Measurements from ENCODE around the gene ABCB9. TPM values are rescaled to one million over a fixed set of nuclear protein-coding genes. Genes with fewer than 3 reads are reported as not detected.

Gene ABCB9
- total RNA-seq, 1 donor from 2014 or later: 19.6 TPM

DNA sequence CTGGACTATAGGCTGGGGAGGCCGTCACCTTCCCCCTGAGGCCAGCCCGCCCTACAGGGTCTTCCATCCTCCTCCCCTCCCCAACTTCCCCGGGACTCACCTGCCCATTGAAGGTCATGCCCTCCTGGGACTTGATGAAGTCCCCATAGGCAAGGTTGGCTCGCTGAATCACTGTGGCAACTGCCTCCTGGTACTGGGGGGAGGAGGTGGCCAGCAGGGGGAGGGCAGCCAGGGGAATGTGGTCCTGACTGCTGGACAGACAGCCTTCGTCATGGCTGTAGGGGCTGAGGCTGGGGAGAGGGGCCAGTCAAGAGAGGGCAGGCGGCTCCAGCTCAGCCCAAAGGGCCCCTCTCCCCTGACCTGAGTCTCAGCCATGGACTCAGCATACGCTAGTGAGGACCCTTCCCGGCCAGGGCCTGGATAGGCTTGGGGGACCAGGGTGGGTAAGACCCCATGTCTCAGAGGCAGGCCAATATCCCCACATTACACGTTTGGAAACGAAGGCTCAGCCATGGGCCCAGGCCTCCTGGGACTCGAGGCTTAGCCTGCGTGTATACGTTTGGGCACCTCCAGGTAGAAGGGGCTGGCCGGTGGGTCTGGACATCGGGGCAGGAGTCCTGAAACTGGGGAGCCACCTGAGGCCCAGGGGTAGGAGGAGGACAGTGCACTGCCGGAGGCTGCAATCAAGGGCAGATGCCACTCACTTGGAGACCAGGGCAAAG, 30.5 kb upstream of the ABCB9 start:
- H3K9me3 ChIP-seq: no peaks in the 10 kb centered on the region
- intact Hi-C loops (cut with DNase I): no loop called here
- no peak overlapping the region for H3K27ac ChIP-seq
- no peak overlapping the region for H3K4me3 ChIP-seq
- no peaks in the 10 kb centered on the region for H3K27me3 ChIP-seq
- no peaks in the 10 kb centered on the region for H3K4me1 ChIP-seq
- TF ChIP-seq, protein P1, sequence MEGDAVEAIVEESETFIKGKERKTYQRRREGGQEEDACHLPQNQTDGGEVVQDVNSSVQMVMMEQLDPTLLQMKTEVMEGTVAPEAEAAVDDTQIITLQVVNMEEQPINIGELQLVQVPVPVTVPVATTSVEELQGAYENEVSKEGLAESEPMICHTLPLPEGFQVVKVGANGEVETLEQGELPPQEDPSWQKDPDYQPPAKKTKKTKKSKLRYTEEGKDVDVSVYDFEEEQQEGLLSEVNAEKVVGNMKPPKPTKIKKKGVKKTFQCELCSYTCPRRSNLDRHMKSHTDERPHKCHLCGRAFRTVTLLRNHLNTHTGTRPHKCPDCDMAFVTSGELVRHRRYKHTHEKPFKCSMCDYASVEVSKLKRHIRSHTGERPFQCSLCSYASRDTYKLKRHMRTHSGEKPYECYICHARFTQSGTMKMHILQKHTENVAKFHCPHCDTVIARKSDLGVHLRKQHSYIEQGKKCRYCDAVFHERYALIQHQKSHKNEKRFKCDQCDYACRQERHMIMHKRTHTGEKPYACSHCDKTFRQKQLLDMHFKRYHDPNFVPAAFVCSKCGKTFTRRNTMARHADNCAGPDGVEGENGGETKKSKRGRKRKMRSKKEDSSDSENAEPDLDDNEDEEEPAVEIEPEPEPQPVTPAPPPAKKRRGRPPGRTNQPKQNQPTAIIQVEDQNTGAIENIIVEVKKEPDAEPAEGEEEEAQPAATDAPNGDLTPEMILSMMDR (IDR thresholded peaks at IDR 0.05): no peak
- H3K36me3 ChIP-seq: peaks cover 8 to 9% of the 10 kb centered on the region in 2 donors
- DNase-seq (ENCODE audit: low spot score in 2 of 2): no peak

DNA sequence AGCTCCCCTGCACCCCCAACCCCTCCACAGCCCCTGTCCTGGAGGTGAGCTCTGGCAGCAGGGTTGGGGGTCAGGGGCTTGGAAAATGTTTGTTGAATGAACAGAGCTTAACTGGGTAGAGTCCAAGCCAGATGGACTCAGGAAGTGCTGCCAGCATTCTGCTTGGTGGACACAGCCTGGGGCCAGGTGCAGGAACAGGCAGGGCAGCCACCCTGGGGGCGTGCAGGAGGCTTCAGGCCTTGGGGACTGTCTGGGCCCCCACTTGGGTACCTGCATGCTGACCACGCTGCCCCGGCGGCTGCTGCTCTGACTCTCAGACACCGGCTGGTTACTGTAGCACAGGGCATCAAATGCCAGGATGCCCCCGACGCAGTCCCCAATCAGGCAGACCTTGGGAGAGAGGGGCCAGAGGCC, 29.9 kb upstream of the ABCB9 start:
- intact Hi-C loops (cut with DNase I): no loop called here
- no peak overlapping the region for H3K27ac ChIP-seq
- no peaks in the 10 kb centered on the region for H3K4me1 ChIP-seq
- no peaks in the 10 kb centered on the region for H3K9me3 ChIP-seq
- H3K36me3 ChIP-seq: peaks cover 8 to 9% of the 10 kb centered on the region in 2 donors
- no peaks in the 10 kb centered on the region for H3K27me3 ChIP-seq
- no peak overlapping the region for H3K4me3 ChIP-seq
- no peak for DNase-seq (ENCODE audit: low spot score in 2 of 2)
- TF ChIP-seq, protein P1 (IDR thresholded peaks at IDR 0.05): no peak

DNA sequence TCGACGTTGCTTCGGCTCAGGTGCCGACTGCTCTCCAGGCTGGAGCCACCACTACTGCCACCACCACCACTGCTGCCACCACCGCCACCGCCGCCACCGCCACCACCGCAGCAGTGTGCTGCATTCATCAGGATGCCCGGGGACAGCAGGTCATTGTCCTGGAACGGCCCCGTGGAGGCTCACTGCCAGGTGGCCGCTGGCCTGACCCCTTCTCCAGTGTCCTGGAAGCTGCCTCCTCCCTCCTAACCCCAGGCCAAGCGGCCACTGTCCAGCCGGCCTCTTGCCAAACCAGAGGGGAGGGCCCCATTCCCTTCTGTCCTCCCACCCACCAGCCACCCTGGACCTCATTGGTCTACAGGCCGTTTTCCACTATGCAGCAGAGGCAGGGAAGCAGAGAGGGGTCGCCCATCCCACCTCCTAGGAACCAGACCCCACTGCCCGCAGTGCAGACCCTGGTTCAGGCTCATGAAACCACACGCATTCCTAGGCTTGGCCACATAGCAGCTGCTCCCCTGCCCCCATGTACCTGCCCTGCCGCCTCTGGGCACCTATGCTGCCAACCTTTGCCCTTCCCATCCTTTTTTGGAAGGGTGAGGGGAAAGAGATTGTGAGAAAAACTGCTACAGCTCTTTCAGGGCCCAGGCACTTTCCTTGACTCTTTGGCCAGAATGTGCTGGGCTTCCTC, 29.4 kb upstream of the ABCB9 start:
- Histone ChIP-seq H3K4me1 (no peaks in the 10 kb centered on the region), H3K9me3 (no peaks in the 10 kb centered on the region), H3K27ac (no peak overlapping the region), H3K4me3 (no peak overlapping the region), H3K36me3 (peaks cover 8 to 9% of the 10 kb centered on the region in 2 donors), H3K27me3 (no peaks in the 10 kb centered on the region)
- intact Hi-C loops (cut with DNase I): no loop called here
- TF ChIP-seq, protein P1 (IDR thresholded peaks at IDR 0.05): no peak
- DNase-seq (ENCODE audit: low spot score in 2 of 2): no peak

DNA sequence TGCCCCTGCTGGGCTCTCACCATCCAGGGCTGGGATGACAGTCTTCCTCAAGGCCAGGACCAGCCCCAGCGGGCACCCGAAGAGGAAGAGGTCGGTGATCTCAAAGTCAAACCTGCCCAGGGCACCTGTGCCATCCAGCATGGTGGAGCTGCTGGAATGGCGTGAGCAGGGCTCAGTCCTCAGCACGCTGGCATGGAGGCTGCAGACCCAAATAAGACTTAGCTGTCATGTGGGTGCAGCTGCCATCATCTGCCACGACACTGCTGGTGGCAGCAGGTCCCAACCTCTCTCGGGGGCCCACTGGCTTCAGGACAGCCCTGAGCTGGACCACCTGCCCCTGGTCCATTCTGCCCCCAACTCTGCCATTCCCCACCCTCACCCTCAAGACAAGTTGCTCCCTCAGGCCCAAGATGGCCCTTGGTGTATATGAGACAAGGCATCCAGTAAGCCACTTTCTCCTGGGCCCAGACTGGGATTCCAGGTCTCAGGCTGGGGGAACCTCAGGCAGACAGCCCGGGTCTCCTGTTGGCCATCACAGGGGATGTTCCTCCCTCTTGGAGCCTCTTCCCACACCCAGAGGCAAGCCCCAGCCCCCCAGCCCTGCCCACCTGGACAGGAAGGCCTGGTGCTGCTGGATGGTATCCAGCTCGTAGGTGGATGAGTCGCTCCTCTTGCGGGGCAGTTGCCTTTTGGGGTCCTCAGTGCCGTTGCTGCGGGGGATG, 28.7 kb upstream of the ABCB9 start:
- H3K4me1 ChIP-seq: no peaks in the 10 kb centered on the region
- no peak overlapping the region for H3K27ac ChIP-seq
- no peak for DNase-seq (ENCODE audit: low spot score in 2 of 2)
- H3K4me3 ChIP-seq: no peak overlapping the region
- H3K27me3 ChIP-seq: no peaks in the 10 kb centered on the region
- intact Hi-C loops (cut with DNase I): no loop called here
- TF ChIP-seq, protein P1 (IDR thresholded peaks at IDR 0.05): no peak
- H3K9me3 ChIP-seq: no peaks in the 10 kb centered on the region
- peaks cover 9 to 14% of the 10 kb centered on the region in 2 donors for H3K36me3 ChIP-seq

DNA sequence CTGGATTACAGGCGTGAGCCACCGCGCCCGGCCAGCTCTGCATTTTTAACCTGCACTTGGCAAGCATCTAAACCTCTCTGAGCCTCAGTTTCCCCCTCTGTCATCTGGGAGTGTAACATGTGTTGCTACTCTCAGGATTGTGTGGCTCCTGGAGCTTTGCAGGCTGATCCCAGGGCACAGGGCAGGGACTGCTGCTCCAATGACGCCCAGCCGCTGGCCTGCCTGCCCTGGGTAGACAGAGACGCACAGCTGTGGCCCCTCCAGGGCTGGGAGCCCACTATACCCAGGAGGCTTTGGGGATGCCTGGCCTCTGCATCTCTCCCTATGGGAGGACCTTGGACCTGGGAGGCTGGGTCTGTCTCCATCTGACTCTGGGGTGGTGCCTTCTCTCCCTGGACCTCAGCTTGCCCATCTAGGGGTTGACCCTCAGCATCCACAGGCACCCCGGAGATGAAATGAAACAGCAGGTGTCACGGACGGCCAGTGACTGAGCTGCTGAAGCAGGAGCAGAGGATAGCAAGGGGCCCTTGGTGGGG, 27.9 kb upstream of the ABCB9 start:
- Histone ChIP-seq H3K4me3 (no peak overlapping the region), H3K27ac (no peak overlapping the region), H3K36me3 (peaks cover 9 to 14% of the 10 kb centered on the region in 2 donors), H3K27me3 (no peaks in the 10 kb centered on the region), H3K9me3 (no peaks in the 10 kb centered on the region), H3K4me1 (no peaks in the 10 kb centered on the region)
- no peak for DNase-seq (ENCODE audit: low spot score in 2 of 2)
- intact Hi-C loops (cut with DNase I): no loop called here
- TF ChIP-seq, protein P1 (IDR thresholded peaks at IDR 0.05): no peak
